Measurements from ENCODE around the gene FGFR3.

- TF ChIP-seq CTCF (IDR thresholded peaks at IDR 0.05; ENCODE audit: low read depth, low read length) (peak; percentile 18), MYC (IDR thresholded peaks at IDR 0.05; ENCODE audit: low read depth, low read length) (peak; percentile 85; the same call in 1 of the 2 replicates), MAX (IDR thresholded peaks at IDR 0.05; ENCODE audit: low read depth, low read length) (peak; percentile 82)
Observed at GRCh38 chr4:1856071-1856942, 63.2 kb downstream of the FGFR3 start, which contains the start of gene LETM1.

Data from NB4 (cell line).